Measurements from ENCODE around the gene INSYN2B. TPM values are rescaled to one million over a fixed set of nuclear protein-coding genes. Genes with fewer than 3 reads are reported as not detected.

INSYN2B gene
- total RNA-seq, 1 donor: 12.5 TPM

DNA sequence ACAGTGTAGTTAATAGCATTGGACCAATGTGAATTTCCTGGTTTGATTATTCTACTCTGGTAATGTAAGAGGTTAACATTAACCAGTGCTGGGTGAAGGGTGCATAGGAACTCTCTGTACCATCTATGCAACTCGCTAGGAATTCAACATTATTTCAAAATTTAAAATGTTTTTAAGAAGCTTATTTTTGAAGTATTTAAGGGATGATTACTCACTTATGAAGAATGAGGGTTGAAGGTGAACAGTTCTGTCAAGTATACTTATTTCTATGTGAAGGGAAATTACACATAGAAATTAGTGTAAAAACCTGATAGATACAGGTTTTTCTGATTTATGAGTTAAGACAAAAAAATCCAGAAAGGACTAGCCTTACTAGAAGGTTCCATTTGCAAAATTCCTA lies 165.8 kb downstream of the INSYN2B start:
- TF ChIP-seq, protein P1, sequence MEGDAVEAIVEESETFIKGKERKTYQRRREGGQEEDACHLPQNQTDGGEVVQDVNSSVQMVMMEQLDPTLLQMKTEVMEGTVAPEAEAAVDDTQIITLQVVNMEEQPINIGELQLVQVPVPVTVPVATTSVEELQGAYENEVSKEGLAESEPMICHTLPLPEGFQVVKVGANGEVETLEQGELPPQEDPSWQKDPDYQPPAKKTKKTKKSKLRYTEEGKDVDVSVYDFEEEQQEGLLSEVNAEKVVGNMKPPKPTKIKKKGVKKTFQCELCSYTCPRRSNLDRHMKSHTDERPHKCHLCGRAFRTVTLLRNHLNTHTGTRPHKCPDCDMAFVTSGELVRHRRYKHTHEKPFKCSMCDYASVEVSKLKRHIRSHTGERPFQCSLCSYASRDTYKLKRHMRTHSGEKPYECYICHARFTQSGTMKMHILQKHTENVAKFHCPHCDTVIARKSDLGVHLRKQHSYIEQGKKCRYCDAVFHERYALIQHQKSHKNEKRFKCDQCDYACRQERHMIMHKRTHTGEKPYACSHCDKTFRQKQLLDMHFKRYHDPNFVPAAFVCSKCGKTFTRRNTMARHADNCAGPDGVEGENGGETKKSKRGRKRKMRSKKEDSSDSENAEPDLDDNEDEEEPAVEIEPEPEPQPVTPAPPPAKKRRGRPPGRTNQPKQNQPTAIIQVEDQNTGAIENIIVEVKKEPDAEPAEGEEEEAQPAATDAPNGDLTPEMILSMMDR (IDR thresholded peaks at IDR 0.05; ENCODE audit: insufficient read depth, low read depth, low read length): no peak
- no peak overlapping the region for H3K4me3 ChIP-seq (ENCODE audit: low read depth, low read length)
- no peak for DNase-seq (ENCODE audit: low read depth)

Small RNA genes within 50 kb of the gene (small RNA-seq; reads per million reads assigned to genes)
- not detected for gene MIR378E

Other genes with a start within 250 kb of the INSYN2B start
- gene FOXI1, start 125.4 kb upstream of the INSYN2B start, total RNA-seq: not detected in 2 replicates

Measured in fibroblast of villous mesenchyme (primary cell).